SU-DHL-6 (cell line): ENCODE results near the gene ERN2.

Source experiments
- CTCF ChIP-seq: fragments of 200-600 bp; sonication (generic); IDR thresholded peaks from one replicate; pipeline ENCODE4 v1.5.1; 2017; ENCODE audit warnings: antibody characterized with exemption, mild to moderate bottlenecking, low read length, moderate library complexity; ENCODE audit not compliant: insufficient read depth, poor library complexity, severe bottlenecking
- EZH2phosphoT487 ChIP-seq: fragments of 200-600 bp; sonication (generic), shearing (Covaris generic); conservative IDR thresholded peaks from 2 replicates; pipeline ENCODE4 v1.6.1; 2018; ENCODE audit warnings: mild to moderate bottlenecking, antibody characterized with exemption, low read length, moderate library complexity, mixed read lengths

- no peak for TF ChIP-seq EZH2phosphoT487
- no peak for TF ChIP-seq CTCF
Observed at GRCh38 chr16:23694265-23694643, 18.8 kb downstream of the ERN2 start.
